Upper lobe of left lung (tissue), 6 donors: ENCODE data around the gene CDH18. TPM values are rescaled to one million over a fixed set of nuclear protein-coding genes. Genes with fewer than 3 reads are reported as not detected.

ENCODE experiments used
- ATAC-seq, 2 donors: fragments of 200-7000 bp; cut with Tn5 transposase; one replicate each; pipeline ENCODE4 v1.9.1; 2022; ENCODE audit warnings: mild to moderate bottlenecking in 2 of 2, moderate library complexity in 2 of 2; ENCODE audit not compliant: low FRiP score in 2 of 2
- DNase-seq, 2 donors: peaks; one replicate each; pipeline ENCODE4 v3.0.0-alpha.2; 2019 to 2020
- H3K27ac ChIP-seq, 4 donors: fragments of 200-600 bp; sonication (generic); one replicate each; pipeline ENCODE4 v1.5.1; 2016 to 2019
- H3K27me3 ChIP-seq, 4 donors: fragments of 200-600 bp; sonication (generic); one replicate each; pipeline ENCODE4 v1.5.1; 2017 to 2019
- H3K36me3 ChIP-seq, 4 donors: fragments of 200-600 bp; sonication (generic); one replicate each; pipeline ENCODE4 v1.5.1; 2016 to 2019
- H3K4me1 ChIP-seq, 4 donors: fragments of 200-600 bp; sonication (generic); one replicate each; pipeline ENCODE4 v1.5.1; 2018 to 2019
- H3K4me3 ChIP-seq, 4 donors: fragments of 200-600 bp; sonication (generic); one replicate each; pipeline ENCODE4 v1.5.1; 2017 to 2019; ENCODE audit warnings: mild to moderate bottlenecking in 2 of 4, moderate library complexity in 1 of 4
- H3K9me3 ChIP-seq, 4 donors: fragments of 200-600 bp; sonication (generic); one replicate each; pipeline ENCODE4 v1.5.1; 2018 to 2019
- EP300 ChIP-seq, 4 donors: sonication (generic); formaldehyde crosslinking; IDR thresholded peaks; one replicate each; pipeline ENCODE4 v1.5.1; 2017; ENCODE audit warnings: antibody characterized with exemption in 4 of 4, control low read depth in 2 of 4
- POLR2A ChIP-seq, 4 donors: fragments of 450-650 bp; IDR thresholded peaks; one replicate each; pipeline ENCODE4 v1.5.1; 2016 to 2017; ENCODE audit warnings: antibody characterized with exemption in 4 of 4, mild to moderate bottlenecking in 2 of 4
- POLR2AphosphoS5 ChIP-seq, 2 donors: sonication (generic); formaldehyde crosslinking; IDR thresholded peaks; one replicate each; pipeline ENCODE4 v1.5.1; 2017; ENCODE audit warnings: antibody characterized with exemption in 2 of 2
- whole genome bisulfite sequencing, 2 donors: methylation state at CpG; one replicate each; pipeline ENCODE4 v1.1.5; 2017 to 2018; 5-methylcytosine and 5-hydroxymethylcytosine counted together
- total RNA-seq, 6 donors: library from RNA; depleted of rRNA in 4 of 6; stranded (reverse); fragments of >200 nt in 4 of 6; gene quantifications; one replicate each; pipeline versions ENCODE4 v1.1.0 to v1.2.1, GENCODE V29; 2016 to 2021
- TF ChIP-seq, protein P1 (sequence below), 6 experiments: fragments of 450-650 bp in 4 of 6; fragments of 200-600 bp in 2 of 6; sonication (generic) in 2 of 6; IDR thresholded peaks; one replicate each; pipeline ENCODE4 v1.5.1; 2016 to 2019; ENCODE audit warnings: antibody characterized with exemption in 6 of 6
- donor health status: DM: no; HTN: no; CAD: no; lungs with moderate emphysema.
- donor health status: DM: no; HTN: yes; CAD: no; lungs with severe emphysema.

Gene CDH18
- total RNA-seq, 6 donors from 2014 or later = not detected

- Histone ChIP-seq H3K9me3 (no peaks in the 10 kb centered on the region), H3K4me1 (no peaks in the 10 kb centered on the region), H3K36me3 (no peaks in the 10 kb centered on the region), H3K27me3 (no peaks in the 10 kb centered on the region), H3K4me3 (no peak overlapping the region), H3K27ac (no peak overlapping the region)
- TF ChIP-seq EP300 (IDR thresholded peaks at IDR 0.05) (no peak), POLR2A (IDR thresholded peaks at IDR 0.05) (no peak), POLR2AphosphoS5 (IDR thresholded peaks at IDR 0.05) (no peak)
- TF ChIP-seq, protein P1, sequence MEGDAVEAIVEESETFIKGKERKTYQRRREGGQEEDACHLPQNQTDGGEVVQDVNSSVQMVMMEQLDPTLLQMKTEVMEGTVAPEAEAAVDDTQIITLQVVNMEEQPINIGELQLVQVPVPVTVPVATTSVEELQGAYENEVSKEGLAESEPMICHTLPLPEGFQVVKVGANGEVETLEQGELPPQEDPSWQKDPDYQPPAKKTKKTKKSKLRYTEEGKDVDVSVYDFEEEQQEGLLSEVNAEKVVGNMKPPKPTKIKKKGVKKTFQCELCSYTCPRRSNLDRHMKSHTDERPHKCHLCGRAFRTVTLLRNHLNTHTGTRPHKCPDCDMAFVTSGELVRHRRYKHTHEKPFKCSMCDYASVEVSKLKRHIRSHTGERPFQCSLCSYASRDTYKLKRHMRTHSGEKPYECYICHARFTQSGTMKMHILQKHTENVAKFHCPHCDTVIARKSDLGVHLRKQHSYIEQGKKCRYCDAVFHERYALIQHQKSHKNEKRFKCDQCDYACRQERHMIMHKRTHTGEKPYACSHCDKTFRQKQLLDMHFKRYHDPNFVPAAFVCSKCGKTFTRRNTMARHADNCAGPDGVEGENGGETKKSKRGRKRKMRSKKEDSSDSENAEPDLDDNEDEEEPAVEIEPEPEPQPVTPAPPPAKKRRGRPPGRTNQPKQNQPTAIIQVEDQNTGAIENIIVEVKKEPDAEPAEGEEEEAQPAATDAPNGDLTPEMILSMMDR (IDR thresholded peaks at IDR 0.05) = no peak
- ATAC-seq = no peak
- no peak for DNase-seq
- 54 to 55% methylated on average over 2 of the region's 2 CpGs for WGBS, 2 donors
These were observed 10.9 kb downstream of the CDH18 start for GRCh38 chr5:19977099-19977498.

DNA sequence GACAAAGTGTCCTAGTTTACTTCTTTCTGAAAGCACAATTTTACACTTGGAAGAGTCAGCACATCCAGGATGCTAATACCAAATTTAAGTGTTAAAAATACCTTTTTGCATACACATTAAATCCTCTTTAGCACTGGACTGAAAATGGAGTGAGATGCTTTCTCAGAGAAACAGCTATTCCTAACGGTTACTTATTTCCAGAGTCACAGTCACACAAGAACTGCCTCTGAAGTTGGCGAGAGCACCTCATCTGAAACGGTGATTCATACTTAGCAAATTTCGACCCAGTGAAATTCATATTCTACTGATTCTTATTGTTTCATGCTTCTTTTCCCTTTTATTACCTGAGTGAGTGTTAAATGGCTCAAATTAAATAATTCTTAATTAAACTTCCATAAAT is 12.2 kb downstream of the CDH18 start:
- Histone ChIP-seq H3K9me3 (no peaks in the 10 kb centered on the region), H3K27me3 (no peaks in the 10 kb centered on the region), H3K4me1 (no peaks in the 10 kb centered on the region), H3K27ac (no peak overlapping the region), H3K36me3 (no peaks in the 10 kb centered on the region), H3K4me3 (no peak overlapping the region)
- TF ChIP-seq, protein P1 (IDR thresholded peaks at IDR 0.05) = no peak
- TF ChIP-seq POLR2AphosphoS5 (IDR thresholded peaks at IDR 0.05) (no peak), POLR2A (IDR thresholded peaks at IDR 0.05) (no peak), EP300 (IDR thresholded peaks at IDR 0.05) (no peak)
- WGBS, 2 donors = 79 to 83% methylated on average over 4 of the region's 4 CpGs
- ATAC-seq = no peak
- no peak for DNase-seq

- Histone ChIP-seq H3K27me3 (no peaks in the 10 kb centered on the region), H3K36me3 (no peaks in the 10 kb centered on the region), H3K4me3 (no peak overlapping the region), H3K9me3 (no peaks in the 10 kb centered on the region), H3K4me1 (no peaks in the 10 kb centered on the region), H3K27ac (no peak overlapping the region)
- no peak for DNase-seq
- WGBS, 2 donors = 82 to 84% methylated on average over 11 of the region's 11 CpGs
- ATAC-seq = no peak
- no peak for TF ChIP-seq POLR2AphosphoS5 (IDR thresholded peaks at IDR 0.05)
- TF ChIP-seq, protein P1 (IDR thresholded peaks at IDR 0.05) = no peak
- no peak for TF ChIP-seq POLR2A (IDR thresholded peaks at IDR 0.05)
These were observed 27.5 kb downstream of the CDH18 start for GRCh38 chr5:19960451-19960850.

- WGBS, 2 donors = 82 to 85% methylated on average over 2 of the region's 2 CpGs
- Histone ChIP-seq H3K9me3 (no peaks in the 10 kb centered on the region), H3K4me1 (no peaks in the 10 kb centered on the region), H3K36me3 (no peaks in the 10 kb centered on the region), H3K27me3 (no peaks in the 10 kb centered on the region), H3K4me3 (no peak overlapping the region), H3K27ac (no peak overlapping the region)
- no peak for ATAC-seq
- DNase-seq = no peak
- TF ChIP-seq, protein P1 (IDR thresholded peaks at IDR 0.05) = no peak
- TF ChIP-seq POLR2AphosphoS5 (IDR thresholded peaks at IDR 0.05) (no peak), POLR2A (IDR thresholded peaks at IDR 0.05) (no peak), EP300 (IDR thresholded peaks at IDR 0.05) (no peak)
These were observed 28.1 kb downstream of the CDH18 start for GRCh38 chr5:19959830-19960384.

DNA sequence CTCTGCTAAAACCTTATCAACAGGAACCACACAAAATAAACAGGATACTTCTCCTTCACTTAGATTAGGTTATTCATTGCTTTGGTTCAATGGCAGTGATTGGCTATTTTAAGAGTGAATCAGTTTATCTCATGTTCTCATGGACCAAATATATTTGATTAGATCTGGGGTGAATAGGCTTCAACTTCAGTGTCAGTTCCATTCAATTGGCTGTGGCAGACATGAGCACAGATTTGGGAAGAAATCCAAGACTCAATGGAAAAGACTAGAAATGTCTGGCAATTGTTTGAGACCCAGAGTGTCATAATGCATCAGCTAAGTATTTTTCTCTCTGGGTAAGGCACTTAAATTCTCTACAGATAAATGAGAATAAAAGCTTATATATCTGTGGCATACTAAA is 37.1 kb downstream of the CDH18 start:
- no peak for ATAC-seq
- no peaks in the 10 kb centered on the region for H3K36me3 ChIP-seq
- DNase-seq = no peak
- H3K9me3 ChIP-seq = no peaks in the 10 kb centered on the region
- H3K4me1 ChIP-seq = no peaks in the 10 kb centered on the region
- H3K27me3 ChIP-seq = no peaks in the 10 kb centered on the region
- TF ChIP-seq POLR2AphosphoS5 (IDR thresholded peaks at IDR 0.05) (no peak), EP300 (IDR thresholded peaks at IDR 0.05) (no peak), POLR2A (IDR thresholded peaks at IDR 0.05) (no peak)
- TF ChIP-seq, protein P1 (IDR thresholded peaks at IDR 0.05) = no peak
- no peak overlapping the region for H3K4me3 ChIP-seq
- H3K27ac ChIP-seq = no peak overlapping the region
